HG02884 (cell line): ENCODE measurements around the gene AQP10.
"Not testable (repeated sequence)": the region's sequence is repeated elsewhere in the genome, so short reads cannot be mapped to it uniquely, and the experiment has no call there.

ENCODE experiments used
- ATAC-seq: cut with Tn5 transposase; IDR thresholded peaks from one replicate; pipeline ENCODE4 v1.9.1; 2021; ENCODE audit warnings: mild to moderate bottlenecking, moderate library complexity; ENCODE audit not compliant: unreplicated experiment

AQP10 gene

GRCh38 chr1:154342836-154343472, 22.1 kb downstream of the AQP10 start:
- ATAC-seq = no peak

- no peak for ATAC-seq
These were observed 24.3 kb downstream of the AQP10 start for GRCh38 chr1:154344977-154345837.

DNA sequence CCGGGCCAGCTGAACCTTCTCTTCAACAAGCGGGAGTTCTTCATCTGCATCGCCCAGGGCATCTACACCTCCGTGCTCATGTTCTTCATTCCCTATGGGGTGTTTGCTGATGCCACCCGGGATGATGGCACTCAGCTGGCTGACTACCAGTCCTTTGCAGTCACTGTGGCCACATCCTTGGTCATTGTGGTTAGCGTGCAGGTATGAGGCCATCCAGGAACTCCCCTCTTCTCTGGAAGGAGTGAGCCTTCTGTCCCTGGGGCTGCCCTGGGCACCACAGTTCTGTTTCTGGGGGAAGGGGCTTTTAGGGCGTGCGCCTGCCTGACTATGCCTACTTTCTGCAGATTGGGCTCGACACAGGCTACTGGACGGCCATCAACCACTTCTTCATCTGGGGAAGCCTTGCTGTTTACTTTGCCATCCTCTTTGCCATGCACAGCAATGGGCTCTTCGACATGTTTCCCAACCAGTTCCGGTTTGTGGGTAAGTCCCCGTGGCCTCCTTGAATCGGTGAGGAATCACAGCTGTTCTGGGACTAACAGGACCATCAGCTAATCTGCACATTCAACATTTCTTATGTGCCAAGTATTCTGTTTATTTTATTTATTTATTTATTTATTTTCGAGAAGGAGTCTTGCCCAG, 25.5 kb downstream of the AQP10 start:
- no peak for ATAC-seq

- no peak for ATAC-seq
These were observed 27.1 kb downstream of the AQP10 start for GRCh38 chr1:154347961-154348360.

- ATAC-seq = no peak
These were observed 27.7 kb downstream of the AQP10 start for GRCh38 chr1:154348429-154349076.

DNA sequence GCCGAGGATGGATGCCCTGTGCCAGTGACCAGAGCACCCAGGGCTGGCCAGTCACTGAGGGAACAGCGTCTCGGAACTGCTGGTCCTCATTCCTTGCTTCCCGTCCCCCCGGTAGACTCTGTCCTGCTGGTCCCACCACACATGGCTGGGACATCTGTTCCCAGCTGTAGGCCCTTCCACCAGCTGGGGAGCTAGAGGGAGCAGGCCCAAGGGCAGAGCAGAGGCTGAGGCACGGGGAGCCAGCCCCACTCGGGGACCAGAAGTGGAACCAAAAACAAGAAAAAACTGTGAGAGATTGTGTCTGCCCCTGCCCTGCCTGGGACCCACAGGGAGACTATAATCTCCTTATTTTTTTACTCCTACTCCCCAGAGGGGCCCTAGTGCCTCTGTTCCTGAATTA, 28.2 kb downstream of the AQP10 start:
- no peak for ATAC-seq

DNA sequence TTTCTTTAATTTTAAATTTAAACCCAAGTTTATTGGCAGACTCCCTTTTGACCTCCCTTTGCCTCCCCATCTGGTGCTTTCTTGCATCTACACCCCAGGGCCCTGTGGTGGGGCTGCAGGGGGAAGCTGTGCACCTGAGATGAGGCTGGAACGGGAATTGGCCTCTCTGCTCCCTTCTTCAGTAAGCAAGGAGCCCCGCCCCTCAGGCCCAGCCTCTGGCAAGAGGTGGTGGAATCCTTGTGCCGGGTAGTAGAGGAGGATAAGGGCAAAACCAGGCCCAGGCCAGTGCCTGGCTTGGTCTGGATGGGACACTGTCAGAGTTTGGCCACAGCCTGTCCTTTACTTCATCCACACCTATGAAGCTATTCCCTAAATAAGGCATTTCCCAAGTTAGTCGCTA, 29.5 kb downstream of the AQP10 start:
- ATAC-seq = no peak

GRCh38 chr1:154351363-154352068, 30.6 kb downstream of the AQP10 start:
- ATAC-seq = no peak

GRCh38 chr1:154352245-154352580, 31.3 kb downstream of the AQP10 start:
- no peak for ATAC-seq

DNA sequence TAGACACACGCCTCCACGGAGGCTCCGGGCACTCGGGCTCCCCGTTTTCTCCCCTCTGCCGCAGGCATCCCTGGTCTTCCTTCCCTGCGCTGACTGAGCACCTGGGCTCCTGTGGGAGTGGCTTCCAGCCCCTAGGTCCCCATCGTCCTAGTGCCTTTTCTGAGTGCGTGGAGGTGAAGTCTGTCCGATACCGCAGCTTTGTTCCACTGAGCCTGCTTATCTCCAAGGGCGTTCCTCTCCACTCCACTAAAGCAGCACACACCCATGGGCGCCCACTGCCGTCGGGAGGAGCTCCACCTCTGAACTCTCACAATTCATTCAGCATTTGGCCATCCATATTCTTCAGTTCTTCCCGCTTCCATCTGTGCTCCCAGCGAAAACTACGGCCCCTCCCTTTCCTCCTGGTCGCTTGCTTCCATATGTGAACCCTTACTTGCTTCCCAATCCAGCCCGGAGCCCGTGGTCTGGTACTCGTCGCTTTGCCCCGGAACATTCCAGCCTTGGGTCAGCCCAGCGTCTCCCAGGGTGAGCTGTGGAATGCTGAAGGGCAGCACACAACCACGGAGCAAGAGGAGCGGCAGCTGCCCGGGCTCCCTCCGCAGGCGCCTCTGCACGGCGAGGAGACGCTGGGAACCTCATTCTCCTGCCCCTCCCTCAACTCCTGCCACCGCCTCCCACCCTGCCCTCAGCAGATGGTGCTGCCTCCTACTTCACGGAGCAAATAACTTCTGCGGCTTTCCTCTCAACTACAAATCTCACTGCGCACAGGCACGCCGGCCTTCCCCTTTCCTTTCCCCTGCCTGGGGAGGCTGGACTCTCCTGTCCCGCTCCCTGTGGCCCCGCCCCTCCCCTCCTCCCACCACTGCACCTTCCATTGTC, 31.9 kb downstream of the AQP10 start:
- no peak for ATAC-seq

- no peak for ATAC-seq
These were observed 32.6 kb downstream of the AQP10 start for GRCh38 chr1:154353460-154353904.

- ATAC-seq = no peak
These were observed 33.1 kb downstream of the AQP10 start for GRCh38 chr1:154353966-154354365.

- no peak for ATAC-seq
These were observed 37.6 kb downstream of the AQP10 start for GRCh38 chr1:154358519-154358918.

GRCh38 chr1:154360288-154360687, 39.4 kb downstream of the AQP10 start:
- ATAC-seq = no peak

DNA sequence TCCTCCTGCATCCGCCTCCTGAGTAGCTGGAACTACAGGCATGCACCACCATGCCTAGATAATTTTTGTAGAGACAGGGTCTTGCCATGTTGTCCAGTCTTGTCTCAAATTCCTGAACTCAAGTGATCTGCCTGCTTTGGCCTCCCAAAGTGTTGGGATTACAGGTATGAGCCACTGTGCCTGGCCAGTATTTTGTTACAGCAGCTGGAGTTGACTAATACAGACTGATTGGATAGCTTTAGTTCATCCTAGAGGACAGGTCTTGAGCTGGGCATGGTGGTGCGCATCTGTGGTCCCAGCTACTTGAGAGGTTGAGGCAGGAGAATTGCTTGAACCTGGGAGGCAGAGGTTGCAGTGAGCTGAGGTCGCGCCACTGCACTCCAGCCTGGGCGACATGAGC, 40.0 kb downstream of the AQP10 start:
- not testable (repeated sequence) for ATAC-seq

GRCh38 chr1:154361357-154361756, 40.5 kb downstream of the AQP10 start:
- no peak for ATAC-seq

DNA sequence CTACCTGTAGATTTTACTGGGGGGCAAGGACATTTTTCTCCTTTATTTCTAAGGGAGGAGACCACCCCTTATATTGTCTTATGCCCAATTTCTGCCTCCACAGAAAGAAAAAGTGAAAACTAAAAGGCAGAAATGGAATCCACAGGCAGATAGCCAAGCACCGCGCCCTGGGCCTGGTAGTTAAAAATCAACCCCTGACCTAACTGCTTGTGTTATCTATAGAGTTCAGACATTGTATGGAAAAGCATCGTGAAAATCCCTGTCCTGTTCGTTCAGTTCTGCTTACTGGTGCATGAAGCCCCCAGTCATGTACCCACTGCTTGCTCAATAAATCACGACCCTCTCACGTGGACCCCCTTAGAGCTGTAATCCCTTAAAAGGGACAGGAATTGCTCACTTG, 50.5 kb downstream of the AQP10 start:
- no peak for ATAC-seq

GRCh38 chr1:154373777-154374357, 53.0 kb downstream of the AQP10 start:
- not testable (repeated sequence) for ATAC-seq
